HFF-Myc (cell line): ENCODE data around the gene ADAMTS19.
"Not testable (repeated sequence)": the region's sequence is repeated elsewhere in the genome, so short reads cannot be mapped to it uniquely, and the experiment has no call there.

Experiments used
- DNase-seq: peaks from one replicate; pipeline ENCODE4 v3.0.0-alpha.2; 2011; ENCODE audit warnings: low read depth; ENCODE audit errors: extremely low read depth
- H3K4me3 ChIP-seq: replicated peaks from 2 replicates; pipeline ENCODE4 v1.5.1; 2011; ENCODE audit warnings: low read depth, mild to moderate bottlenecking, control low read depth, low read length
- TF ChIP-seq, protein P1 (sequence below): IDR thresholded peaks from 2 replicates; pipeline ENCODE4 v1.5.1; 2012; ENCODE audit warnings: mild to moderate bottlenecking, low read depth, low read length, control low read depth; ENCODE audit errors: missing control alignments

The ADAMTS19 gene

GRCh38 chr5:129629575-129629974 is 169.5 kb downstream of the ADAMTS19 start:
- no peak overlapping the region for H3K4me3 ChIP-seq
- TF ChIP-seq, protein P1, sequence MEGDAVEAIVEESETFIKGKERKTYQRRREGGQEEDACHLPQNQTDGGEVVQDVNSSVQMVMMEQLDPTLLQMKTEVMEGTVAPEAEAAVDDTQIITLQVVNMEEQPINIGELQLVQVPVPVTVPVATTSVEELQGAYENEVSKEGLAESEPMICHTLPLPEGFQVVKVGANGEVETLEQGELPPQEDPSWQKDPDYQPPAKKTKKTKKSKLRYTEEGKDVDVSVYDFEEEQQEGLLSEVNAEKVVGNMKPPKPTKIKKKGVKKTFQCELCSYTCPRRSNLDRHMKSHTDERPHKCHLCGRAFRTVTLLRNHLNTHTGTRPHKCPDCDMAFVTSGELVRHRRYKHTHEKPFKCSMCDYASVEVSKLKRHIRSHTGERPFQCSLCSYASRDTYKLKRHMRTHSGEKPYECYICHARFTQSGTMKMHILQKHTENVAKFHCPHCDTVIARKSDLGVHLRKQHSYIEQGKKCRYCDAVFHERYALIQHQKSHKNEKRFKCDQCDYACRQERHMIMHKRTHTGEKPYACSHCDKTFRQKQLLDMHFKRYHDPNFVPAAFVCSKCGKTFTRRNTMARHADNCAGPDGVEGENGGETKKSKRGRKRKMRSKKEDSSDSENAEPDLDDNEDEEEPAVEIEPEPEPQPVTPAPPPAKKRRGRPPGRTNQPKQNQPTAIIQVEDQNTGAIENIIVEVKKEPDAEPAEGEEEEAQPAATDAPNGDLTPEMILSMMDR = no peak
- DNase-seq = no peak

DNA sequence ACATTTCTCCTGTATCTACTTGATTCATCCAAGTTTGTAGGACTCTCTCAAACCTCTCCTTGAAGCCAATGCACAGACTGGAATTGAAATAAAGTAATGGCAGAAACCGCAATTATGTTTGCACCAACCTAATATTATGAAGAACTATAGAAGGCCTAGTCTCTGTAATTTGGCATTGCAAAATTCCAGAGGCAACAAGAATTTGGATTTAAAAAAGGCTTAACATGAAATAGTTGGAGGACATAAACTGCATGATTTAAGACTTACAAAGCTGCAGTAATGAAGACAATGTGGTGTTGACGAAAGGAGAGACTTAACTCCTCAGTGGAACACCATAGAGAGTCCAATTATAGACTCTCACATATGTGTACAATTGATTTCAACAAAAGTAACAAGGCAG is 170.0 kb downstream of the ADAMTS19 start:
- H3K4me3 ChIP-seq = no peak overlapping the region
- TF ChIP-seq, protein P1 = no peak
- DNase-seq = no peak

- H3K4me3 ChIP-seq = no peak overlapping the region
- TF ChIP-seq, protein P1 = no peak
- DNase-seq = no peak
These were observed 171.9 kb downstream of the ADAMTS19 start for GRCh38 chr5:129631961-129632360.

GRCh38 chr5:129637501-129637900 is 177.4 kb downstream of the ADAMTS19 start:
- not testable (repeated sequence) for H3K4me3 ChIP-seq, DNase-seq

DNA sequence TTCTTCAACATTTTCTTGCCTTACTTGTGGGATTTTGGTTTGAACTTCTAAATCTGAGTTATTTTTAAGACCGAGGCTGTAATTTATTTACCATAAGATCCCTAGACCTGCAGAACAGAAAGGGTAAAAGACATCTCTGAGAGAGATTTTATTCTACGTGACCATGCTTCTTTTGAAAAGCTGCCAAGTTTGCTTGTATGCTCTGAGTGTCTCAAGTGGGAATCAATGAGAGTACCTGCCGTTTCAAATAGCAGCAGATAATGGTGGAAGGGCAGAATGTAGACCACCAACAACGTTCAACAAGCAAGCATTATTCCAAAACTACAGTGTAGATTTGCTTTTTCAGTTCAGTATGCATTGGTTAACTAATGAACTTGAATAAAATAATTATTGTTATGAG is 179.2 kb downstream of the ADAMTS19 start:
- TF ChIP-seq, protein P1 = no peak
- no peak for DNase-seq
- H3K4me3 ChIP-seq = no peak overlapping the region

DNA sequence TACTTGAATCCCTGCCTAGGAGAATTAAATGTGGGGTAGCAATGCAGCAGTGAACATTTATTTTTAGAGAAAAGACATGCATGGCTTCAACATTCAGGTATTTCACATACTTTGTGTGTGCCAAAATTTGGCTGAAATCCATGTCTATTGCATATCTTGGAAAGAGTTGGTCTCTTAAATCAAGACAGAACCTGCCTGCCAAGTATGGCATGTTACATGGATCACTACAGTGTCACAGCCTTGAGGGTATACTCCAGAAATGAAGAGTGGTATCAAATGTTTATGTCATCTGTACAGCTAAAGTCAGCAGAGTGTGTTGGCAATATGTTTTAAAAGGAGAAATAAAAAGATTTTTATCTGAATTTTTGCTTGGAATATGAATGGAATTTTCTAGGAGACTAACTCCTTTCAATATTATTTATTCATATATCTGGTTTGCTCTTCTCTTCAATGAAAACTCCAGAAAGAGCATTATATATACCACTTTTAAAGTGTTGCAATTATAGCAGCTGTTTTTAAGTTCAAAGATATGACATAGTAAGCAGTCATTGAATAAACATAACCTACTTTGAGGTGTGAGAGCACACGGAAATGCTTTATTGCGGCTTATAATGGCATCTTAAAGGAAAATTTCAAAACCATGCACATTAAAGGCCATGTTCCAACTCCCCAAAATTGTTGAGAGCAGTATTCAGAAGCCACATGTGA is 192.4 kb downstream of the ADAMTS19 start:
- TF ChIP-seq, protein P1 = no peak
- no peak for DNase-seq
- no peak overlapping the region for H3K4me3 ChIP-seq

DNA sequence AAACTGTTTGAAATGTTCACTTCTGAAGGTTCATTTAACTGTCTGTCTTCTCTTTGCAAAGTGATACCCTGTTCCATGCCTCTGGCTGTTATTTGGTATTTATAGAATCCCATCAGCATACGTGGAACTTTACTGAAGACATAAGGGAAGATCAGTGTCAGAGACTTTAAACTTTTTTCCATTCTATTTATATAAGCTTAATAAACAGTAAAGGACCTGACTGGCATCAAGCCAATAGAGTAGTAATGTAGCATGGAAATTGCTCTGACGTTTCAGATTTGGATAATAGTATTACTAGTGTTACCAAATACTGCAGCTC is 192.9 kb downstream of the ADAMTS19 start:
- no peak for DNase-seq
- H3K4me3 ChIP-seq = no peak overlapping the region

More for the DNA sequence above, 192.9 kb downstream of the ADAMTS19 start:
- TF ChIP-seq, protein P1 = no peak
